AG09319 (cell line): Measurements from ENCODE around the gene FCRLB.

Experiments
- DNase-seq: peaks from one replicate; pipeline ENCODE4 v3.0.0-alpha.2; 2010; ENCODE audit warnings: low read depth; ENCODE audit errors: extremely low read depth
- TF ChIP-seq, protein P1 (sequence below): IDR thresholded peaks from 2 replicates; pipeline ENCODE4 v1.5.1; 2011; ENCODE audit warnings: low read depth, mild to moderate bottlenecking, inconsistent platforms, low read length, moderate library complexity

Gene FCRLB

DNA sequence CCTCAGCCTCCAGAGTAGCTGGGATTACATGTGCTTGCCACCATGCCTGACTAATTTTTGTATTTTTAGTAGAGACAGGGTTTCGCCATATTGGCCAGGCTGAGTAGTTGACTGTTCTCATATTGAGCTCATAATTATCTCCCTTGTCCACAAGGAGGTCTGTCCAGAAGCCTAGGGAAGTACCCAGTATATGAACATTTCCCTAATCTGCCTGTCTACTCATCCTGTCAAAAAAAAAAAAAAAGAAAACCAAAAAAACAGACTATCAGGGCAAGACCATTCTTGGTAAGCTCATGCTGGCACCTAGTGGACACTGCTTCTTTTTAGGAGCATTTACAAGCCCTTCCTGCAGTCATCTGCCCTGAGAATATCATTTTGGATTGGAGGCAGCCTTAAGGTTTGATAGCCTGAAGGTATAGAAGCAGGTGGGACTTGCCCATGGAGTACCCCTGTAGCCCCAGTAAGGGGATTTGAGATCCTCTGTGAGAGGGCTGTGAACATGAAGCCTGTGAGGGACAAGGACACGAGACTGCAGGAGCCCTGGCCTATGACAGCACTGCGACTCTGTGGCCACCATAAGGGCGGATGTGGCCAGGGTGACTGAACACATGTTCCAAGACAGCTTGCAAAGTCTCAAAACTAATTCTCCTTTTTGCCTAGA is 17.4 kb downstream of the FCRLB start:
- no peak for DNase-seq
- TF ChIP-seq, protein P1, sequence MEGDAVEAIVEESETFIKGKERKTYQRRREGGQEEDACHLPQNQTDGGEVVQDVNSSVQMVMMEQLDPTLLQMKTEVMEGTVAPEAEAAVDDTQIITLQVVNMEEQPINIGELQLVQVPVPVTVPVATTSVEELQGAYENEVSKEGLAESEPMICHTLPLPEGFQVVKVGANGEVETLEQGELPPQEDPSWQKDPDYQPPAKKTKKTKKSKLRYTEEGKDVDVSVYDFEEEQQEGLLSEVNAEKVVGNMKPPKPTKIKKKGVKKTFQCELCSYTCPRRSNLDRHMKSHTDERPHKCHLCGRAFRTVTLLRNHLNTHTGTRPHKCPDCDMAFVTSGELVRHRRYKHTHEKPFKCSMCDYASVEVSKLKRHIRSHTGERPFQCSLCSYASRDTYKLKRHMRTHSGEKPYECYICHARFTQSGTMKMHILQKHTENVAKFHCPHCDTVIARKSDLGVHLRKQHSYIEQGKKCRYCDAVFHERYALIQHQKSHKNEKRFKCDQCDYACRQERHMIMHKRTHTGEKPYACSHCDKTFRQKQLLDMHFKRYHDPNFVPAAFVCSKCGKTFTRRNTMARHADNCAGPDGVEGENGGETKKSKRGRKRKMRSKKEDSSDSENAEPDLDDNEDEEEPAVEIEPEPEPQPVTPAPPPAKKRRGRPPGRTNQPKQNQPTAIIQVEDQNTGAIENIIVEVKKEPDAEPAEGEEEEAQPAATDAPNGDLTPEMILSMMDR, result peak; percentile 63

DNA sequence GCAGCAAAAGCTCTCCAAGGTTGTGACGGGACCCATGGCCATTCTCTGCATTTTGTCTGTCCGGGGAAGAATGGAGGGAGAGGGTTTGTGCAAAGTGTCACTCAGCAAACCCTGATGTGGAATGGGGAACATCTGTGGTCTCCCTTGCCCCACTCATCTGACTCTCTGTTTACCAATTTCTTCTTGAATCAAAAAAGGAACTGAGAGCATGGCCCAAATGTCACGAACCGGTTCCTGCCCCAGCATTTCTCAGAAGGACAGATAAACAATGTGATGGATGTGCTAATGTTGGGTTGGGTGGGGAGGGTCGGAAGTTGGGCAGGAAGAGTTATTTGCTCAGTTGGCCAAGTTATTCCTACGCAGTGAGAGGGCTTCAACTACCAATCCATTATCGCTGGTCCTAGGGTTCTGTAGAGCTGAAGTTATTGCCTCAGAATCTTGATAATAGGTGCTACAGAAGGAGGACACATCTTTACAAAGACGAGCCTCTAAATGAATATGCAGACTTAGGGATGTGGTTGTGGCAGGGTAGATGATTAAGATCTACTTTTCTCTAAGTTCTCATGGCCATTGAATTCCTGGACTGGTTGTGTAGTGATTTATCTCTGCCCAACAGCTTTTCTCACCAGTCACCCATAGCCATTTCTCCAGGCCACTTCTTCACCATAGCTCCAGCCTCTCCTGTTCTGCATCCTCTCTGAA is 18.7 kb downstream of the FCRLB start:
- no peak for DNase-seq
- TF ChIP-seq, protein P1, result no peak

DNA sequence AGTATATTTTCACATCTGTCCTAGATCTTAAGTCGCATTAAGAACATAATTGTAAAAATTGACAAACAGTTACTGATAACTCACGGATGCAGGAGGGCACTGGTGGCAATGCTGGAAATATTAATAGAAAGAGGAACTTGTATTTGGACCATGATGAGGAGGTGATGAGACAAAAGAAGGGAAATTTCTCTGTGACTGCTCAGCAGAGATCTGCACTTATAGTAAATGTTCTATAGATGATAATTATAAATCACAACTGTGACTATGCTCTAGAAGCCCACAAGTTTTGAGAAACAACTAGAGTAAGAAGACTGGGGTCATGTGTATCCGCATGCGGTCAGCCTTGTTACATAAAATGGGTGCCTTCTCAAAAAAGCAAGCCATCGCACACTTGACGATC is 19.6 kb downstream of the FCRLB start:
- no peak for DNase-seq
- TF ChIP-seq, protein P1, result no peak

- TF ChIP-seq, protein P1, result no peak
- no peak for DNase-seq
Measured at GRCh38 chr1:161743231-161743630, 21.9 kb downstream of the FCRLB start.

DNA sequence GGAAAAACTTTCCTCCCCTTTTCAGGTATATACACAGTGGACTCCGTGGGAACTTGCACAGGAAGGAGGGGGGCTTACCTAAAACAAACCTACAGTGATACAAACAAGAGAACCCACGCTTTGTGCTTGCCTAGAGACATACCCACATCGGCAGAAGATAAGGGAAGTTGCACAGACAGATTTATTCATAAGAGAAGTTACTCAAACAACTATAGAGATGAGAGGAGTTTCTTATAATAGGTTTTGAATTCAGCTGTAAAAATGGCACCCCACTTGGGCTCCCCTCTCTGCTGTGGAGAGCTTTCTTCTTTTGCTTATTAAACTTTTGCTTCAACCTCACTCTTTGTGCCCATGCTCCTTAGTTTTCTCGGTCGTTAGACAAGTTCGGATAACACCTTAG is 26.5 kb downstream of the FCRLB start:
- TF ChIP-seq, protein P1, result no peak

GRCh38 chr1:161749509-161750407 is 28.4 kb downstream of the FCRLB start, which contains the start of gene DUSP12:
DUSP12 (plus strand) TSS chr1:161749786; CDS start chr1:161749802, 16 bp downstream.
- peak; percentile 86 for DNase-seq
- TF ChIP-seq, protein P1, result peak; percentile 42

More for the DNA sequence above, 26.5 kb downstream of the FCRLB start:
- no peak for DNase-seq
